GM19463 (cell line): ENCODE measurements around the gene TEX2.

Experiments used
- ATAC-seq: cut with Tn5 transposase; IDR thresholded peaks from one replicate; pipeline ENCODE4 v1.9.1; 2021; ENCODE audit warnings: mild to moderate bottlenecking, moderate library complexity; ENCODE audit not compliant: unreplicated experiment

Gene TEX2

GRCh38 chr17:64269687-64270649, 6.9 kb upstream of the TEX2 start:
- ATAC-seq, result no peak

DNA sequence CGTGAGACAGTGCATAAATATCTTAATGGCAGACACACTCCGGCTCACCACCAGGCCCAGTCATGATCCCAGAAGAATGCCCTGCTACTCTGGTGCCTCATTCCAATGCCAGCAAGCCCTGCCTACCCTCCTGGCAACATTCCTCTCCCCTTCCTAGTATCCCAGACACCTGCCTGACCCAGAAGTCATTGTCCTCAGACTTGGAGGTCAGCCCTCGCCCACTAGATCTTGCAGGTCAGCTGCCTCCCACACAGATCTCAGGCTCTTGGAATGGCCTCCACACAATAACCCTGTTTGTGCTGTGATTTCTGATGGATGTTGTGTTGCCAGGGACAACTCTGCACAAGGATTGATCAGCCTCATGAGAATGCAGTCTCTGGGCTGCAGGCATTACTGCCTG, 1.8 kb upstream of the TEX2 start:
- ATAC-seq, result no peak

DNA sequence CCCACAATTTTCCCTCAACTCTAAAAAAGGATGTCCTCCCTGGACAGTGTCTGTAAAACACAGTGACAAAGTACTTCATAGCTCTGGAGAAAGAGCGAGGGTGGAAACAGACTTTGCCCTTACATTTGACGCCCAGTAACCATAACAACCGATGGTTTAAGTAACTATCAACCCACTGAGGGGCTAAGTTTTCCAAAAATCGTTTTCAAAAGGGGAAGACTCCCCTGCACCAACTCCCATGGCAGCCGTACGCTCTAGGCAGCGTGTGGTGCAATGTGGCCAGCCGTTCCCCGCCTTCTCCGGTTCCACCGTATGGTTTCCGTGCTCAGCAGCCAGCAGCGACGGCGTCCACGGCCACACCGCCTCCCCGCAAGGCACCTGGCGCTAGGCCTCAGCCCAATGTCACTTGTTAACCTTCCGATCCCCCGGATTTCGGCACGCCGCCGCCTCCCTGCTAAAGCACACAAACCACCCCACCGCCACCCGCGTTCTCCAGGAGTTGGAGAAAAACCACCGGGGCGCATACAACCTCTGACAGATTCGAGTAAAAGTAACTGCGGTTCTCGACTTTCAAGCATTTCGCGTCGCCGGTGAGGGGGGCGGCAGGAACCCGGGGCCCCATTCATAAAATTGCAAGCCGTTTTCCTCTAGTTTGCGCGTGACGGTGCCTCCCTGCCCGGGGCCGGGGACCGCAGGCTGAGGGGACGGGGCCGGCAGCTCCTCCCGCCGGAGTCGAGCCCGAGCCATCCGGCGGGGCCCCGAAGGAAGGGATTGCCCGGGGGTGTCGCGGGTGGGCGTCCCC, 661 bp downstream of the TEX2 start:
- peak; percentile 24 for ATAC-seq

DNA sequence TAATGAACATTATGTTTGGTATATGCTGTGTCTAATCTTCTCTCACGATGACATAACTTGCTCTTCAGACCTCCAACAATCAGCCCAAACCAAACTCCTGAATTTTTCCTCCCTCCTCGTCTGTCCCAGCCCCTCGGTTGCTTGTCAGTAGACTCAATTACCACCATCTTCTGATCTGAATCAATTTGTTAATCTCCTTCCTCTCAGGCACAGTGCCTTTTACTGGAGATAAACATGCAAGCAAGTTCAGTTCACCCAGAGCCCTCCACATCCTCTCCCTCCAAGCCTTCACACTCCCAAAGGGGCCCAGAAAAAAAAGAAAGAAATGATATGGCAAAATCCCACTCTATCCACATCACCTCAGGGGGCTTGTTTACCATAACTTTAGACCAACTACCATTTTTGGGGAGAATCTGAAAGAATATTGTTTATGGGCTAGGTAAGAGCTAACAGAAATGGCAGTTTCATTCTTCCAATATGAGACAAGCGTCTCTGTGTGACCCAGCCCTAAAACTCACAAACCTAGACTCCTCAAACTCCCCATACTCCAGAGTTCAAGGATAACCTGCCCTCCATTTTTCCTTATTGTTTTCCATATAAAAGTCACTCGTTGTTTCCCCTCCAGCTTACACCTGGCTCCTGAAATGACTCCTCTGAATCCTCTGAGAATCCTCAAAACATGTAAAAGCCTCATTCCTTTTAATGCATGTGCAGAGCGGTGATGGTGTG, 1.5 kb downstream of the TEX2 start:
- no peak for ATAC-seq

- no peak for ATAC-seq
Observed at GRCh38 chr17:64260886-64261285, 2.2 kb downstream of the TEX2 start.

GRCh38 chr17:64259922-64260321, 3.1 kb downstream of the TEX2 start:
- no peak for ATAC-seq

DNA sequence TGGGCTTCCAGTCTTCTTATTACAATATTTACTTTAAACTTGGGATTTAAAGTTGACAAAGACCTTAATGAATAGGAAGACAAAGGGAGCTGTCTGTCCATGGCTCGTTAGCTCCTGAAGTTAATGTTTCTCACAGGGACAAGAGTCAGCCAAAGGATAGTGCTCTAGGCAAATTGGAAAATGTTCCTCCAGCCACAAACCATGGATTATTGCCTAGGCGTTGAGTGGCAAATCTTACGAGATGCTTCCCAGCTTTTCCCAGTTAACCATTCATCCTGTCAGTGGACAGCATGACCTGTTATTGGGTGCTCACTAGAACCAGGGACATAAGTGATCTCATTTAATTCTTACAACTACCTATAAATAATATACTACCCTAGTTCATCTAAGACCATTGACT, 3.6 kb downstream of the TEX2 start:
- no peak for ATAC-seq

- ATAC-seq, result no peak
Observed at GRCh38 chr17:64256913-64257807, 5.9 kb downstream of the TEX2 start.

GRCh38 chr17:64255764-64256163, 7.3 kb downstream of the TEX2 start:
- ATAC-seq, result no peak

GRCh38 chr17:64254755-64255154, 8.3 kb downstream of the TEX2 start:
- no peak for ATAC-seq

GRCh38 chr17:64253470-64253869, 9.6 kb downstream of the TEX2 start:
- ATAC-seq, result no peak

DNA sequence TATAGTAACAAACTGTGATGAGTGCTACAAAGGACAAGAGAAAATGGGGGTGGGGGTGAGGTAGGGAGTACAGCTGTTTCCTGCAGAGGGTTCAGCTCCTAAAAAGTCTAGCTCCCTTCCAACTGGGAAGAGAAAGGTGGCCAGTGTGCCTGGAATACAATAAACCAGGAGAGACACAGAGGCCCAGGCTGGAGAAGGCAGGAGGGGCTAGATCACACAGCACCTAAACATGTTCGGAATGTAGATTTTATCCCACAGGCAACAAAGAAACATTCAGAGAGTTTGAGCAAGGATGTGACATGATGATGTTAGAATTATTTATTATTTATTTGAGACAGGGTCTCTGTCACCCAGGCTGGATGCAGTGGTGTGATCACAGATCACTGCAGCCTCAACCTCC, 10.2 kb downstream of the TEX2 start:
- ATAC-seq, result no peak

DNA sequence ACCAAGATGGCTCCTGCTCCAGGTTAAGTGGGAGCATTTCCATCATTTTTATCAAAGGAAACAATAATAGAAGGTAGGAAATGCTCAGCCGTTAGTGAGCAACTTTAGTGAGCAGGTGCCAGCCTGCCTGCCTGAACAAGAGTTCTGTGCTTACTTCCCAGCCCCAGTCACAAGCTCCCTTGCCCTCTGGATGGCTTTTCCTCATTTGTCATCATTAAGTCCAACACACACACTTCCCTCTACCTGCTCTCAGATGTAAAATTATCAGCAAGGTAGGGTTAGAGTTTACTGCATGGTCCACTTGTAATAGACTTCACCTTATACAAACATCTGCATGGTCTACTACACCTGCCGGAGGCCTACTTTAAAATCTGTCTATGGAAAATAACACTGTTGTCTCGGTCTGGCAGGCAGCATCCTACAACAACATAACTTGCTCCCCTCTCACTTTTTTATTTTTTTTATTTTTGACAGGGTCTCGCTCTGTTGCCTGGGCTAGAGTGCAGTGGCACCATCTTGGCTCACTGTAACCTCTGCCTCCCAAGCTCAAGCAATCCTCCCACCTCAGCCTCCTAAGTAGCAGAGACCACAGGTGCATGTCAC, 12.7 kb downstream of the TEX2 start:
- ATAC-seq, result no peak

- ATAC-seq, result no peak
Observed at GRCh38 chr17:64247836-64248235, 15.2 kb downstream of the TEX2 start.

GRCh38 chr17:64245218-64246145, 17.6 kb downstream of the TEX2 start:
- ATAC-seq, result no peak

DNA sequence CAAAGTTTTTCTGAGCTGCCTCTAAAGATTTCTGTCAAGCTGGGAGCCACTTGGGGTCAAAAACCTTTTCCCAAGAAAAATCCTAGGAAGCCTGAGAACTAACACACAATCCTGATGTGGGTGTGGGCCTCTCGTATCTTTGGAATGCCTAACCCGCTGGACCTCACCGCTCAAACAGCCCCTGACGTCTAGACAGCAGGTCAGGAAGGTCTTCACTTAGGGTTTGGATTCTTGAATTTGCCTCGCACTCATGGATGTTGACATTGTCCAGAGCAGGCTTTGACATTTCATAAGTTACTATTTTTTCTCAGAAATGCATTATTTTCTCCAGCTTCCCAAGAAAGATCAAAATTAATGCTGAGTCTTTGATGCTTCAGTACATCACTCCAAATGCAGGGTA, 18.9 kb downstream of the TEX2 start:
- ATAC-seq, result no peak

DNA sequence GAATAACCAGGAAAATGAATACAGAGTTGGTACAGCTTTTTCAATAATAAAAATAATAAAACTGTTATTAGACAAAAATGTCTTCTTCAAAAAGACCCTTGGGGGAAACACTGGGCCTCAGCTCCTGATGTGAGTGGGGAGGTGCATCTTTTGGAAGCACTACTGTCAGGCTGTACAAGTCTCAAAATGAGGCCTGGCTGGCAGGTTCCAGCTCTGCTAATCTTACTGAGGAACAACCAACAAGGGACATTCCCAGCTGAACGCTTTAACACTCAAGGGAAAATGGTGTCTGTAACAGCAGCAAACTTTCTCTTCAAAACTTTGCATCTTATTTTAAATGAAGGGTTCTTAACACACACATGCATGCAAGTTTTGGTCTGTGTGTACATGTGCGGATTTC, 19.7 kb downstream of the TEX2 start:
- ATAC-seq, result no peak

DNA sequence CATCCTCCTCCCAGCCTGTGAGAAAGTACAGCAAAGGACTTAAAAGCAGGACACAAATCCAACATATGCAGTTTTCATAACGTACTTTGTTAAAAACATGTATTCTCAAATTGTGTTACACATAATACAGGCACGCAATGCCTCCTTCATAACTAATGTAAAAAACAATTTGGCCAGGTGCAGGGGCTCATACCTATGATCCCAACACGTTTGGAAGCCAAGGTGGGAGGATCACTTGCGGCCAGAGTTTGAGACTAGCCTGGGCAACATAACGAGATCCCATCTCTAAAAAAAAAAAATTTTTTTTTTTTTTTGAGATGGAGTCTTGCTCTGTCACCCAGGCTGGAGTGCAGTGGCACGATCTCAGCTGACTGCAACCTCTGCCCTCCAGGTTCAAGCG, 20.4 kb downstream of the TEX2 start:
- ATAC-seq, result no peak
